Endothelial cell (in vitro differentiated cells): ENCODE measurements around the gene DCXR. TPM values are rescaled to one million over a fixed set of nuclear protein-coding genes. Genes with fewer than 3 reads are reported as not detected.

Source experiments
- DNase-seq: peaks from one replicate; pipeline ENCODE4 v3.0.0; 2021; ENCODE audit warnings: low spot score
- H3K27ac Mint-ChIP-seq: one replicate; pipeline ENCODE4 v1.8.0; 2021; ENCODE audit warnings: mixed read lengths, inconsistent platforms; ENCODE audit not compliant: unreplicated experiment
- H3K27me3 Mint-ChIP-seq: one replicate; pipeline ENCODE4 v1.8.0; 2021; ENCODE audit warnings: mild to moderate bottlenecking, moderate library complexity, mixed read lengths, inconsistent platforms; ENCODE audit not compliant: unreplicated experiment
- H3K36me3 Mint-ChIP-seq: one replicate; pipeline ENCODE4 v1.8.0; 2021; ENCODE audit warnings: mild to moderate bottlenecking, low read depth, mixed read lengths, inconsistent platforms; ENCODE audit not compliant: unreplicated experiment
- H3K4me1 Mint-ChIP-seq: one replicate; pipeline ENCODE4 v1.8.0; 2021; ENCODE audit warnings: mild to moderate bottlenecking, mixed read lengths, inconsistent platforms; ENCODE audit not compliant: unreplicated experiment
- H3K4me3 Mint-ChIP-seq: one replicate; pipeline ENCODE4 v1.8.0; 2021; ENCODE audit warnings: mild to moderate bottlenecking, mixed read lengths, inconsistent platforms; ENCODE audit not compliant: unreplicated experiment
- H3K9me3 Mint-ChIP-seq: one replicate; pipeline ENCODE4 v1.8.0; 2021; ENCODE audit warnings: mixed read lengths, inconsistent platforms; ENCODE audit not compliant: unreplicated experiment
- CTCF ChIP-seq: fragments of 200-600 bp; sonication (generic); IDR thresholded peaks from one replicate; pipeline ENCODE4 v1.5.0; 2021; ENCODE audit warnings: antibody characterized with exemption; ENCODE audit not compliant: unreplicated experiment
- total RNA-seq: library from RNA; stranded (reverse); fragmentation: NEBNext Ultra II Directional; extraction: Animal tissue kit (Norgen Biotek cat#: 25700); gene quantifications from one replicate; pipeline ENCODE4 v1.2.1, GENCODE V29; 2021; ENCODE audit not compliant: unreplicated experiment

The DCXR gene
- total RNA-seq, 1 donor from 2014 or later, result 30.8 TPM

DNA sequence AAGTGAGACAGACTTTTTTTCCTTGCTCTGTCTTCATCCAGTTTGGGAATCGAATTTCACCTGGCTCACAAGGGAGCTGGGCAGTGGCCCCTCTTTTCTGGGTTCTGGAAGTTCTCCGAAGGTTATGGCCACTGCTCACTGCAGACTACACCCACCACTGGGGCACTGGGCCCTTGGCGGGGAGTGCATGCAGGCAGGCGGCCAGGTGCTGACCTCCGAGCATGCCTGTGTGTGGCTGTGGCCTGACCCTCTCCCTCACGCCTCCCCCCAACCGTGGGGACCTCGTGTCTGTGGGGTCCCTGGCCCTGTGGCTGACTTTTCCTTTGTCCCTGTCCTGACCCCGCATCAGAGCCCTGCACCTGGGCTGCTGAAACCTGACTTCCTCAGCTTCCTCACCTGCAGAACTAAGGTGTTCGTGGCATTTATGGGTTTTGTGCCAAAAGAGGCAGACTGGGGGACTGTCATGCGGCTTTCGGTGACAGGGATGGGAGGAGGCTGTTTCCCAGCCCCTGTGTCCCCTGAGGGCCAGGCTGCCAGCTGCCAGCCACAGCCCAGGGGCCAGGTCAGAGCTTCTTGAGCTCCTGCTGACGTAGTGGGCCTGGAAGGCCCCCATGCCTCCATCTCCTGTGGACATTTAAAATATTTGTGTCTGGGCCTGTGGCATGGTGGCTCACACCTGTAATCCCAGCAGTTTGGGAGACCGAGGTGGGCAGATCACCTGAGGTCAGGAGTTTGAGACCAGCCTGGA is 38.6 kb downstream of the DCXR start:
- H3K27me3 Mint-ChIP-seq, result no peaks in the 10 kb centered on the region
- H3K4me1 Mint-ChIP-seq, result peaks cover 6% of the 10 kb centered on the region
- no peak for DNase-seq
- no peaks in the 10 kb centered on the region for H3K36me3 Mint-ChIP-seq
- no peaks in the 10 kb centered on the region for H3K9me3 Mint-ChIP-seq
- TF ChIP-seq CTCF, result no peak
- no peak overlapping the region for H3K27ac Mint-ChIP-seq
- H3K4me3 Mint-ChIP-seq, result no peak overlapping the region

DNA sequence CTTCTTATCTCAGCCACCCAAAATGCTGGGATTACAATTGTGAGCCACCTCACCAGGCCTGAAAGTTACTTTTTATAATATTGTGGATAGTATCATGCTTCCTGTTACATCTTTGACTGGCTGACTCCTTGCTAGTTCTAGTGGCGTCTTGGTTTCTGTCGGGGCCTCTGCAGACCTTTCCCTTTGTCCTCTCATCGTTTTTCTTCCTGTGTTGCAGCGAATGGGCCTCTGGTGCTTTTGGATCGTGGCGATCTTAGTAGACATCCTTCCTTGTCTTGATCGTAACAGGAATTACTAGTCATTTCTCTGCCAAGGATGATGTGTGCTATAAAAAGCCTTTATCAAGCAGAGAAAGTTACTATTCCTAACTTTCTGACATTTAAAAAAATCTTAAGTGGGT is 39.3 kb downstream of the DCXR start:
- no peak overlapping the region for H3K4me3 Mint-ChIP-seq
- H3K27ac Mint-ChIP-seq, result no peak overlapping the region
- TF ChIP-seq CTCF, result no peak
- no peaks in the 10 kb centered on the region for H3K27me3 Mint-ChIP-seq
- no peaks in the 10 kb centered on the region for H3K9me3 Mint-ChIP-seq
- peaks cover 6% of the 10 kb centered on the region for H3K4me1 Mint-ChIP-seq
- DNase-seq, result no peak
- H3K36me3 Mint-ChIP-seq, result no peaks in the 10 kb centered on the region

GRCh38 chr17:81996757-81997441 is 40.6 kb downstream of the DCXR start:
- Mint-ChIP-seq H3K27me3 (no peaks in the 10 kb centered on the region), H3K36me3 (no peaks in the 10 kb centered on the region), H3K27ac (peak overlapping the region; percentile 30), H3K4me3 (no peak overlapping the region), H3K4me1 (peaks cover 6% of the 10 kb centered on the region), H3K9me3 (no peaks in the 10 kb centered on the region)
- DNase-seq, result no peak
- no peak for TF ChIP-seq CTCF

DNA sequence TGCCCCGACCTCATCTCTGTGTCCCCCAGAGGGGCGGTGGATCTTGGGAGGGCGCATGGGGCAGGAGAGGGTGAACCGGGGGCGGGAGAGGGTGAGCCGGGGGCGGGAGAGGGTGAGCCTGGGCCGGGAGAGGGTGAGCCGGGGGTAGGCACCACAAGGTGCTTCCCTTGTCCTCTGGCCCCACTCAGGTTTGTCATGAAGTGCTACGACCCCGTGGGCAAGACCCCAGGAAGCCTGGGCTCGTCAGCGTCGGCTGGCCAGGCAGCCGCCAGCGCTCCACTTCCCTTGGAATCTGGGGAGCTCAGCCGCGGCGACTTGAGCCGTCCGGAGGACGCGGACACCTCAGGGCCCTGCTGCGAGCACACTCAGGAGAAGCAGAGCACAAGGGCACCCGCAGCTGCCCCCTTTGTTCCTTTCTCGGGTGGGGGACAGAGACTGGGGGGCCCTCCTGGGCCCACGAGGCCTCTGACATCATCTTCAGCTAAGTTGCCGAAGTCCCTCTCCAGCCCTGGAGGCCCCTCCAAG is 41.2 kb downstream of the DCXR start:
- Mint-ChIP-seq H3K27me3 (no peaks in the 10 kb centered on the region), H3K4me3 (no peak overlapping the region), H3K27ac (no peak overlapping the region), H3K4me1 (peaks cover 6% of the 10 kb centered on the region), H3K36me3 (no peaks in the 10 kb centered on the region), H3K9me3 (no peaks in the 10 kb centered on the region)
- no peak for DNase-seq
- TF ChIP-seq CTCF, result no peak
